ENCODE measurements around the gene NOD1. TPM values are rescaled to one million over a fixed set of nuclear protein-coding genes. Genes with fewer than 3 reads are reported as not detected.

The NOD1 gene
- polyA plus RNA-seq, 1 donor from 2014 or later, result 13.5 TPM

Other genes with a start within 250 kb of the NOD1 start
- 1.9 TPM for gene ZNRF2, start 194.2 kb downstream of the NOD1 start, polyA plus RNA-seq
- 25.4 TPM for gene GGCT, start 26.0 kb upstream of the NOD1 start, polyA plus RNA-seq
- gene GARS1, start 116.1 kb upstream of the NOD1 start, polyA plus RNA-seq, result 79.1 TPM
- not detected for gene CRHR2, start 203.7 kb upstream of the NOD1 start, polyA plus RNA-seq

Measured in IgD-negative memory B cell (primary cell).